ENCODE measurements around the gene BIRC7.

The BIRC7 gene

DNA sequence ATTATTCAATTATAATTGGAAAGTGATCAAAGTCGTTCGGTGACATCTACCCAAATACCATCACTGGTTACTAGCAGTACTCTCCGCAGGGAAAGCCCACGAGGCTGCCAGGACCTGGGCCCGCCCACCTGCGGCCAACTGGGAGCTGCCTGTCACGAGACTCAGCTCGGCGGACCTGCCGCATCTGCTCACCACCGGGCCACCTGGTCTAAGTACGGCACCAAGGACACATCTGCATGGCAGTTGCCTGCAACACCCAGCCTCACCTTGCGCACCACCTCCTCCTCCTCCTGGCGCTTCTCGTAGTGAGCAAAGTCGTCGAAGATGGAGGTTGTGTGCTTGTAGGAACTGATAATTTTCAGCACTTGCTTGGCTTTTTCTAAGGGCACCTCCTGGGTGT, 33.7 kb upstream of the BIRC7 start:
- peaks cover 99 to 100% (median 100%) of the 10 kb centered on the region in 11 experiments for H4K20me1 ChIP-seq
- TF ChIP-seq Cebpa-rat (IDR thresholded peaks at IDR 0.05): no peak

DNA sequence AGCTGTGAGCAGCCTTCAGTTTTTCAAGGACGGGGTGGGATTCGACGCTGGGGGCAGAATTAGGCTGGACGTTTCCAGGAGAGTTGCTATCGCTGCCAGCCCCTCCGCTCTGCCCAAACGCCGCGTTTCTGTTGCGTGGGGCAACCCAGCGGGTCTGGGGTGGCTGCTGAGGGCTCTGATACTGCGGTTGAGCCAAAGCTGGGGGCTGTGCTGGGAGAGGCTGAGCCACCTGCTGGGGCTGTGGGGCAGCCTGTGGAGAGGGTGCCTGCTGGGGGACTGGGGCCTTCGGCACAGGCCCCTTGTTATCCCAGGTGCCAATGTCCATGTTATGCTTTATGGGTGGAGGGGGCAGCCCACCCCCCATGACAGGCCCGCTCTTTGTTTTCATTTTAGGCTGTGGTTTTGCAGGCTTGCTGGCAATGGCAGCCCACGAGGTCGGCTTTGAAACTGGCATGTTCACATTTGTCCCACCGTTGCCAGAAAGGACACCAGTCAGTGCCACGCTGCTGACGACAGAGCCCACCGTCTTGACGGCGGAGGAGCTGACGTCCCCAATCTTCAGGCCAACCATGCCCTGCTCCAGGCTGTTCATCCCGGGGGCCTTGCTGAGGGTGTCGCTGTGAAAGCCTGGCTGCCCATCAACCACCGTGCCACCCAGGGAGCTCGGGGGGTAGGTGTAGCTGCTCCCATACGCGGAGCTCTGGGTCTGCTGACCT, 32.7 kb upstream of the BIRC7 start:
- no peak overlapping the region for H3K9ac ChIP-seq
- H4K20me1 ChIP-seq: peaks cover 98 to 100% (median 100%) of the 10 kb centered on the region in 11 experiments
- H3K9me3 ChIP-seq (replicated peaks in 1 of 11): no peaks in the 10 kb centered on the region
- no peak overlapping the region for H3K27ac ChIP-seq
- no peak overlapping the region for H3K4me2 ChIP-seq
- H3K27me3 ChIP-seq: no peaks in the 10 kb centered on the region
- no peak for TF ChIP-seq Cebpa-rat (IDR thresholded peaks at IDR 0.05)
- peaks cover 96 to 100% (median 99%) of the 10 kb centered on the region in 11 experiments for H3K36me3 ChIP-seq
- H3K4me1 ChIP-seq: peaks cover 0 to 23% (median 0%) of the 10 kb centered on the region in 10 experiments; a peak in 6 of 20 replicates
- no peak overlapping the region for H3K4me3 ChIP-seq

More for the DNA sequence above, 33.7 kb upstream of the BIRC7 start:
- Histone ChIP-seq H3K4me1 (peaks cover 0 to 15% (median 3%) of the 10 kb centered on the region in 10 experiments; a peak in 8 of 20 replicates), H3K27ac (no peak overlapping the region), H3K4me2 (no peak overlapping the region), H3K4me3 (no peak overlapping the region), H3K9me3 (replicated peaks in 1 of 11) (no peaks in the 10 kb centered on the region), H3K27me3 (no peaks in the 10 kb centered on the region), H3K36me3 (peaks cover 96 to 100% (median 99%) of the 10 kb centered on the region in 11 experiments), H3K9ac (no peak overlapping the region; a peak in 1 of 22 replicates)

DNA sequence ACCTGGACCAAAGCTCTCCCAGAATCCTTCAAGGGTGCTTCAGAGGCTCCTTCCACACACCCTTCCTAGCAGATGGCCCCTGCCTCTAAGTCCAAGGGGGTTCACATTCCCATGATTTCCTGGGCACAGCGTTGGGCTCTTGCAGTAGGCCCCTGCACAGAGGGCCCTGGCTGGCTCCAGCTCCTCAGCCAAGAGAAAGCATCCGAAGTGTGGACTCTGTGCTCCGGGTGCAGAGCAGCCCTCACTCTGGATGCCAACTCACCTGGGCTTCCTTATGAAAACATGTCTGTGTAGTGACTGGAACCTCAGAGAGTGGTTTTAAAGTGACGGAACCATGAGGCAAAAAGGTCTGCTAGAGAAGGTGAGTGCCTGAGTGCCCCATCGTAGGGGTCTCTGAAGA, 31.3 kb upstream of the BIRC7 start:
- no peak overlapping the region for H3K4me2 ChIP-seq
- H3K9me3 ChIP-seq (replicated peaks in 1 of 11): no peaks in the 10 kb centered on the region
- peaks cover 0 to 37% (median under 1%) of the 10 kb centered on the region in 10 experiments; a peak in 13 of 20 replicates for H3K4me1 ChIP-seq
- TF ChIP-seq Cebpa-rat (IDR thresholded peaks at IDR 0.05): no peak
- no peak overlapping the region for H3K27ac ChIP-seq
- peaks cover 97 to 100% (median 100%) of the 10 kb centered on the region in 11 experiments for H3K36me3 ChIP-seq
- H3K27me3 ChIP-seq: no peaks in the 10 kb centered on the region
- no peak overlapping the region for H3K4me3 ChIP-seq
- peaks cover 98 to 100% (median 100%) of the 10 kb centered on the region in 11 experiments for H4K20me1 ChIP-seq
- no peak overlapping the region for H3K9ac ChIP-seq

DNA sequence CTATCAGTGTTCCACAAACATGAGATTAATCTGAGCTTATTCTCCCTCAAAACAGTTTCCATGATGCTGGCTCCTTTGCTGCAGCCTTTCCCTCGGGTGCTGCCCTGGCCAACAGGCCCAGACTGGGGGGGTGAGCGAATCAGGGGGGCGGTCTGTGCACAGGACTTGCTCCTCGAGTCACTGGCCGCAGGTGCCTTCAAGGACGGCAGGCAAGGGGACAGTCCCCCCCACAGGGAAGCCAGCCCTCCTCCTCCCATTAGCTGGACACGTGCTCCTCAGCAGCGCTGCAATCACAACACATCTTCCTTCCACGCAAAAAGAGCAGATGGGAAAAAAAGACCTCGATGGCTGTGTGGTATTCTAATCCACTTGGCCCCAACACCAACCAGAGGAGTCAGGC, 29.8 kb upstream of the BIRC7 start:
- no peak overlapping the region for H3K4me3 ChIP-seq
- H3K9me3 ChIP-seq (replicated peaks in 1 of 11): no peaks in the 10 kb centered on the region
- peaks cover 98 to 100% (median 100%) of the 10 kb centered on the region in 11 experiments for H4K20me1 ChIP-seq
- H3K27ac ChIP-seq: no peak overlapping the region
- H3K4me2 ChIP-seq: no peak overlapping the region
- H3K4me1 ChIP-seq: peaks cover 8 to 52% (median 16%) of the 10 kb centered on the region in 10 experiments
- H3K36me3 ChIP-seq: peaks cover 97 to 100% (median 100%) of the 10 kb centered on the region in 11 experiments
- H3K9ac ChIP-seq: no peak overlapping the region
- no peak for TF ChIP-seq Cebpa-rat (IDR thresholded peaks at IDR 0.05)
- no peaks in the 10 kb centered on the region for H3K27me3 ChIP-seq

DNA sequence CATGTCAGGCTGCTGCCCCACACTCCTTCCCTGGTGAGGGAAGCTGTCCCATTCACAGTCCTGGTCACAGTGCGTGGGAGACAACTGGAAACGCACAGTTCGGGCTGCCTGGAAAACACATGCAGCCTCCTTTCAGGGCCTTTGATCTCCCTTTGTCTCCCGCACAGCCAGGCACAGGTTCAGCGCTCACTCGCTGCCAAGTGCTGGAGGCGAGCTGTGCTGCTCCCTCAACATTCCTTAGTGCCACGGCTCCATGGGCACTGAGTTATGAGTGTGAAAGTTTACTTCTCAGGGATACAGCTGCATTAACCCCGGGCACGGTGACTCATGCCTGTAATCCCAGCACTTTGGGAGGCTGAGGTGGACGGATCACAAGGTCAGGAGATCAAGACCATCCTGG, 28.8 kb upstream of the BIRC7 start:
- Histone ChIP-seq H3K4me3 (no peak overlapping the region), H3K27ac (no peak overlapping the region; a peak in 2 of 22 replicates), H4K20me1 (peaks cover 98 to 100% (median 100%) of the 10 kb centered on the region in 11 experiments), H3K4me1 (peaks cover 15 to 57% (median 26%) of the 10 kb centered on the region in 10 experiments), H3K27me3 (no peaks in the 10 kb centered on the region), H3K36me3 (peaks cover 97 to 100% (median 100%) of the 10 kb centered on the region in 11 experiments), H3K4me2 (peak overlapping the region in 1 of 11 experiments; percentile 40; a peak in 1 of 22 replicates), H3K9me3 (replicated peaks in 1 of 11) (no peaks in the 10 kb centered on the region), H3K9ac (peak overlapping the region in 1 of 11 experiments; percentile 57; a peak in 2 of 22 replicates)
- no peak for TF ChIP-seq Cebpa-rat (IDR thresholded peaks at IDR 0.05)

DNA sequence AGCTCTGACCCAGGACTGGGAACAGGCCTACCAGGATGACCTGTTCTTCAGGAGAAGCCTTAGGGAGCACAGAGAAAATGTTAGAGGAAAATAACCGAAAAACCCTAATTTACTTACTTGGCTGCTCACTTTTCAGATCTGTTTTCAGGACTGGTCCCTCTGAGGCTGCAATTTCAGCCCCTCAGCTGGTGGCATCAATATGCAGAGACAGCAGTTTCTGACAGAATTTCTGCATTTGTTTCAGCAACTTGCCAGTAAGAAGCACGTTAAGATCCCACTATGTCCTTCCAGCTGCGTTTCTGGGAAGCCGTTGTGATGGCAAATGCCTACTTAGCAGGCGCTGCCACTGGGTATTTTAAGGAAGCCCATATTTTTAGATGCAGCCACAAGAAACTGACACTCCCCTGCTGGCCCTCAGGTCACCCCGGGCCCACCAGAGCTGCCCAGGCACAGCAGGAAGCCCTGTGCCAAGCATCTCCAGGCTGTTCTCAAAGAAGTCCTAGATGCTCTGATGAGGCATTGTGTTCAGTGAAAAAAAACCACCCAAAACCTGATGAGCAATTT, 27.3 kb upstream of the BIRC7 start:
- Histone ChIP-seq H4K20me1 (peaks cover 98 to 100% (median 100%) of the 10 kb centered on the region in 11 experiments), H3K36me3 (peaks cover 97 to 100% (median 100%) of the 10 kb centered on the region in 11 experiments), H3K9ac (peak overlapping the region in 6 of 11 experiments; percentile 6 to 61 (median 24); a peak in 6 of 22 replicates), H3K4me3 (no peak overlapping the region), H3K27me3 (no peaks in the 10 kb centered on the region), H3K4me1 (peaks cover 30 to 73% (median 41%) of the 10 kb centered on the region in 10 experiments), H3K9me3 (replicated peaks in 1 of 11) (no peaks in the 10 kb centered on the region), H3K4me2 (peak overlapping the region in 3 of 11 experiments; percentile 15 to 62 (median 57); a peak in 5 of 22 replicates), H3K27ac (peak overlapping the region in 3 of 11 experiments; percentile 31 to 69 (median 59); a peak in 3 of 22 replicates)
- no peak for TF ChIP-seq Cebpa-rat (IDR thresholded peaks at IDR 0.05)

DNA sequence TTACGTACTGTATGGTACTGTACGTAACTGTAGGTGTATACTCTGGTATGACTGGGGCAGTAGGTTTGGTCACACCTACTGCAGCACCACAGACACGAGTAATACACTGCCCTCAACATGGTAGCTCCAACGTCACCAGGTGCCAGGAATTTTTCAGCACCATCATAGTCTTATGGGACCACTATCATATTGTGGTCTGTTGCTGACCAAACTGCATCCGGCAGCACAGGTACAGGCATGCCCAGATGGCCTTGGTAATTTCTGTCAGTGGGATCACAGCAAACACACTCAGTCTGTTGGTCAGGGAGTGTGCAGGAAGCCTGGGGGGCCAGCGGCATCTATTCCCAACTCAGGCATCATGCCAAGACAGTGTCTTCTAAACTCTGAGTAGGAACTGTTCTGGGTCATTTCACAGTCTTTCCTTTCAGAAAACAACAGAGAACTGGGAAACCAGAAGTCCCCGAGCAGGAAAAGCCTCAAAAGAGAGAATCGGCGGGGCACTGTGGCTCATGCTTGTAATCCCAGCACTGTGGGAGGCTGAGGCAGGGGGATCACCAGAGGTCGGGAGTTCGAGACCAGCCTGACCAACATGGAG, 25.6 kb upstream of the BIRC7 start:
- Histone ChIP-seq H3K4me1 (peaks cover 43 to 89% (median 56%) of the 10 kb centered on the region in 10 experiments), H3K4me2 (peak overlapping the region in 9 of 11 experiments; percentile 9 to 98 (median 31); a peak in 13 of 22 replicates), H3K4me3 (no peak overlapping the region), H3K27me3 (no peaks in the 10 kb centered on the region), H4K20me1 (peaks cover 98 to 100% (median 100%) of the 10 kb centered on the region in 11 experiments), H3K27ac (peak overlapping the region in 2 of 11 experiments; percentile 3 to 7; a peak in 1 of 22 replicates), H3K9me3 (replicated peaks in 1 of 11) (no peaks in the 10 kb centered on the region), H3K36me3 (peaks cover 94 to 99% (median 98%) of the 10 kb centered on the region in 11 experiments), H3K9ac (peak overlapping the region in 8 of 11 experiments; percentile 4 to 51 (median 28); a peak in 7 of 22 replicates)
- no peak for TF ChIP-seq Cebpa-rat (IDR thresholded peaks at IDR 0.05)

DNA sequence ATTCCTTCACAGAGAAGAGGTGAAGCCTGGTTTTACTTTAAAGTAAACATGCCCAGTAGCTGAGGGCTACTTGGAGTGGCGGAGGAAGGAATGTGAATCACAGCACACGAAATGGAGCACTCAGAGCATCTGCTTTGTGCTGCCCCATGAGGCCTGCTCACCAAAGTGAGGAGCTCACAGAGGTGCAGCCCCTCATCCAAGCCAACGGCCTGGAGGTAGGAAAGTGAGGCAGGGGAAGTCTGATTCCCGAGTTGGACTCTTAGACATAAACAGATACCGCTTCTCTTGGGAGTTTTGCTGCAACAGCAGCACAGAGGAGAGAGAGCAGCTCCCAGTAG, 23.3 kb upstream of the BIRC7 start:
- H3K9me3 ChIP-seq (replicated peaks in 1 of 11): no peaks in the 10 kb centered on the region
- no peak overlapping the region for H3K27ac ChIP-seq
- peaks cover 78 to 85% (median 83%) of the 10 kb centered on the region in 11 experiments for H4K20me1 ChIP-seq
- H3K27me3 ChIP-seq: no peaks in the 10 kb centered on the region
- H3K36me3 ChIP-seq: peaks cover 71 to 77% (median 76%) of the 10 kb centered on the region in 11 experiments
- TF ChIP-seq Cebpa-rat (IDR thresholded peaks at IDR 0.05): no peak
- peaks cover 54 to 85% (median 68%) of the 10 kb centered on the region in 10 experiments for H3K4me1 ChIP-seq
- H3K4me2 ChIP-seq: peak overlapping the region; percentile 13 to 98 (median 41); a peak in 19 of 22 replicates
- peak overlapping the region in 10 of 11 experiments; percentile 17 to 54 (median 29); a peak in 12 of 22 replicates for H3K9ac ChIP-seq
- H3K4me3 ChIP-seq: no peak overlapping the region

Measured in BLaER1 treated with 17β-estradiol and CSF1 and Interleukin-3, amounts not matched to agents 10 nM and 100 nM (cell line).